Measurements from ENCODE around the gene SSH2.

The SSH2 gene

GRCh38 chr17:29776026-29776425, 154.0 kb downstream of the SSH2 start:
- no peaks in the 10 kb centered on the region for H3K9me3 ChIP-seq (ENCODE audit: control insufficient read depth, insufficient read depth, low read length)
- no peak overlapping the region for H3K27ac ChIP-seq (ENCODE audit: low read depth, low read length)
- no peak overlapping the region for H3K4me3 ChIP-seq (ENCODE audit: low read depth, low read length)
- no peaks in the 10 kb centered on the region for H3K36me3 ChIP-seq (ENCODE audit: control insufficient read depth, insufficient read depth, low read length)
- H3K9ac ChIP-seq (ENCODE audit: low read depth, low read length), result no peak overlapping the region
- H3K4me1 ChIP-seq (ENCODE audit: control insufficient read depth, insufficient read depth, low read length), result peaks cover 10% of the 10 kb centered on the region
- H3K27me3 ChIP-seq (ENCODE audit: control insufficient read depth, insufficient read depth, low read length), result no peaks in the 10 kb centered on the region

- no peaks in the 10 kb centered on the region for H3K27me3 ChIP-seq (ENCODE audit: control insufficient read depth, insufficient read depth, low read length)
Observed at GRCh38 chr17:29772981-29773380, 157.0 kb downstream of the SSH2 start.

GRCh38 chr17:29771546-29771945, 158.5 kb downstream of the SSH2 start:
- Histone ChIP-seq H3K4me1 (ENCODE audit: control insufficient read depth, insufficient read depth, low read length) (peaks cover 16% of the 10 kb centered on the region), H3K27me3 (ENCODE audit: control insufficient read depth, insufficient read depth, low read length) (no peaks in the 10 kb centered on the region), H3K27ac (ENCODE audit: low read depth, low read length) (no peak overlapping the region), H3K9me3 (ENCODE audit: control insufficient read depth, insufficient read depth, low read length) (no peaks in the 10 kb centered on the region), H3K9ac (ENCODE audit: low read depth, low read length) (no peak overlapping the region), H3K4me3 (ENCODE audit: low read depth, low read length) (no peak overlapping the region), H3K36me3 (ENCODE audit: control insufficient read depth, insufficient read depth, low read length) (no peaks in the 10 kb centered on the region)

More at GRCh38 chr17:29772981-29773380, 157.0 kb downstream of the SSH2 start:
- no peak overlapping the region for H3K4me3 ChIP-seq (ENCODE audit: low read depth, low read length)
- peaks cover 10% of the 10 kb centered on the region for H3K4me1 ChIP-seq (ENCODE audit: control insufficient read depth, insufficient read depth, low read length)
- H3K9ac ChIP-seq (ENCODE audit: low read depth, low read length), result no peak overlapping the region
- no peaks in the 10 kb centered on the region for H3K36me3 ChIP-seq (ENCODE audit: control insufficient read depth, insufficient read depth, low read length)
- no peaks in the 10 kb centered on the region for H3K9me3 ChIP-seq (ENCODE audit: control insufficient read depth, insufficient read depth, low read length)
- H3K27ac ChIP-seq (ENCODE audit: low read depth, low read length), result no peak overlapping the region

GRCh38 chr17:29769225-29769624, 160.8 kb downstream of the SSH2 start:
- H3K4me3 ChIP-seq (ENCODE audit: low read depth, low read length), result no peak overlapping the region
- no peaks in the 10 kb centered on the region for H3K36me3 ChIP-seq (ENCODE audit: control insufficient read depth, insufficient read depth, low read length)
- H3K9me3 ChIP-seq (ENCODE audit: control insufficient read depth, insufficient read depth, low read length), result no peaks in the 10 kb centered on the region
- no peaks in the 10 kb centered on the region for H3K27me3 ChIP-seq (ENCODE audit: control insufficient read depth, insufficient read depth, low read length)
- H3K27ac ChIP-seq (ENCODE audit: low read depth, low read length), result no peak overlapping the region
- H3K4me1 ChIP-seq (ENCODE audit: control insufficient read depth, insufficient read depth, low read length), result peaks cover 16% of the 10 kb centered on the region
- H3K9ac ChIP-seq (ENCODE audit: low read depth, low read length), result no peak overlapping the region

- H3K27ac ChIP-seq (ENCODE audit: low read depth, low read length), result no peak overlapping the region
- H3K27me3 ChIP-seq (ENCODE audit: control insufficient read depth, insufficient read depth, low read length), result no peaks in the 10 kb centered on the region
- H3K4me1 ChIP-seq (ENCODE audit: control insufficient read depth, insufficient read depth, low read length), result peaks cover 15% of the 10 kb centered on the region
- no peak overlapping the region for H3K9ac ChIP-seq (ENCODE audit: low read depth, low read length)
- H3K4me3 ChIP-seq (ENCODE audit: low read depth, low read length), result no peak overlapping the region
- H3K9me3 ChIP-seq (ENCODE audit: control insufficient read depth, insufficient read depth, low read length), result no peaks in the 10 kb centered on the region
- no peaks in the 10 kb centered on the region for H3K36me3 ChIP-seq (ENCODE audit: control insufficient read depth, insufficient read depth, low read length)
Observed at GRCh38 chr17:29766796-29767327, 163.2 kb downstream of the SSH2 start.

GRCh38 chr17:29764748-29765147, 165.3 kb downstream of the SSH2 start:
- Histone ChIP-seq H3K27me3 (ENCODE audit: control insufficient read depth, insufficient read depth, low read length) (peaks cover 10% of the 10 kb centered on the region), H3K36me3 (ENCODE audit: control insufficient read depth, insufficient read depth, low read length) (no peaks in the 10 kb centered on the region), H3K4me1 (ENCODE audit: control insufficient read depth, insufficient read depth, low read length) (peaks cover 13% of the 10 kb centered on the region), H3K9me3 (ENCODE audit: control insufficient read depth, insufficient read depth, low read length) (no peaks in the 10 kb centered on the region), H3K9ac (ENCODE audit: low read depth, low read length) (no peak overlapping the region), H3K27ac (ENCODE audit: low read depth, low read length) (no peak overlapping the region), H3K4me3 (ENCODE audit: low read depth, low read length) (no peak overlapping the region)

GRCh38 chr17:29764217-29764616, 165.8 kb downstream of the SSH2 start:
- Histone ChIP-seq H3K9me3 (ENCODE audit: control insufficient read depth, insufficient read depth, low read length) (no peaks in the 10 kb centered on the region), H3K36me3 (ENCODE audit: control insufficient read depth, insufficient read depth, low read length) (no peaks in the 10 kb centered on the region), H3K4me3 (ENCODE audit: low read depth, low read length) (no peak overlapping the region), H3K27me3 (ENCODE audit: control insufficient read depth, insufficient read depth, low read length) (peaks cover 15% of the 10 kb centered on the region), H3K4me1 (ENCODE audit: control insufficient read depth, insufficient read depth, low read length) (peaks cover 14% of the 10 kb centered on the region), H3K9ac (ENCODE audit: low read depth, low read length) (no peak overlapping the region), H3K27ac (ENCODE audit: low read depth, low read length) (no peak overlapping the region)

- no peak overlapping the region for H3K9ac ChIP-seq (ENCODE audit: low read depth, low read length)
- H3K9me3 ChIP-seq (ENCODE audit: control insufficient read depth, insufficient read depth, low read length), result no peaks in the 10 kb centered on the region
- H3K4me1 ChIP-seq (ENCODE audit: control insufficient read depth, insufficient read depth, low read length), result peaks cover 14% of the 10 kb centered on the region
- no peaks in the 10 kb centered on the region for H3K36me3 ChIP-seq (ENCODE audit: control insufficient read depth, insufficient read depth, low read length)
- H3K4me3 ChIP-seq (ENCODE audit: low read depth, low read length), result no peak overlapping the region
- peaks cover 16% of the 10 kb centered on the region for H3K27me3 ChIP-seq (ENCODE audit: control insufficient read depth, insufficient read depth, low read length)
- no peak overlapping the region for H3K27ac ChIP-seq (ENCODE audit: low read depth, low read length)
Observed at GRCh38 chr17:29763273-29763672, 166.8 kb downstream of the SSH2 start.

GRCh38 chr17:29761040-29761761, 168.8 kb downstream of the SSH2 start:
- peak overlapping the region; percentile 68 for H3K27ac ChIP-seq (ENCODE audit: low read depth, low read length)
- peaks cover 8% of the 10 kb centered on the region for H3K4me1 ChIP-seq (ENCODE audit: control insufficient read depth, insufficient read depth, low read length)
- peaks cover 16% of the 10 kb centered on the region for H3K27me3 ChIP-seq (ENCODE audit: control insufficient read depth, insufficient read depth, low read length)
- H3K36me3 ChIP-seq (ENCODE audit: control insufficient read depth, insufficient read depth, low read length), result no peaks in the 10 kb centered on the region
- no peaks in the 10 kb centered on the region for H3K9me3 ChIP-seq (ENCODE audit: control insufficient read depth, insufficient read depth, low read length)
- H3K4me3 ChIP-seq (ENCODE audit: low read depth, low read length), result peak overlapping the region; percentile 86
- H3K9ac ChIP-seq (ENCODE audit: low read depth, low read length), result peak overlapping the region; percentile 84

- Histone ChIP-seq H3K27me3 (ENCODE audit: control insufficient read depth, insufficient read depth, low read length) (peaks cover 16% of the 10 kb centered on the region), H3K27ac (ENCODE audit: low read depth, low read length) (peak overlapping the region; percentile 68), H3K4me3 (ENCODE audit: low read depth, low read length) (peak overlapping the region; percentile 86), H3K9ac (ENCODE audit: low read depth, low read length) (peak overlapping the region; percentile 84), H3K36me3 (ENCODE audit: control insufficient read depth, insufficient read depth, low read length) (no peaks in the 10 kb centered on the region), H3K4me1 (ENCODE audit: control insufficient read depth, insufficient read depth, low read length) (peaks cover 8% of the 10 kb centered on the region), H3K9me3 (ENCODE audit: control insufficient read depth, insufficient read depth, low read length) (no peaks in the 10 kb centered on the region)
Observed at GRCh38 chr17:29760279-29761039, 169.6 kb downstream of the SSH2 start.

GRCh38 chr17:29758255-29758654, 171.8 kb downstream of the SSH2 start:
- Histone ChIP-seq H3K4me3 (ENCODE audit: low read depth, low read length) (no peak overlapping the region), H3K9ac (ENCODE audit: low read depth, low read length) (no peak overlapping the region), H3K4me1 (ENCODE audit: control insufficient read depth, insufficient read depth, low read length) (peaks cover 8% of the 10 kb centered on the region), H3K27me3 (ENCODE audit: control insufficient read depth, insufficient read depth, low read length) (peaks cover 16% of the 10 kb centered on the region), H3K36me3 (ENCODE audit: control insufficient read depth, insufficient read depth, low read length) (no peaks in the 10 kb centered on the region), H3K27ac (ENCODE audit: low read depth, low read length) (no peak overlapping the region), H3K9me3 (ENCODE audit: control insufficient read depth, insufficient read depth, low read length) (no peaks in the 10 kb centered on the region)
